NCI-H2107 (cell line): ENCODE results near the gene ME3.

Experiments used
- DNase-seq: peaks from one replicate; lab custom pipeline; 2025; lab: John Stamatoyannopoulos, UW

ME3 gene

GRCh38 chr11:86487671-86488070 is 184.7 kb downstream of the ME3 start:
- no peak for DNase-seq

DNA sequence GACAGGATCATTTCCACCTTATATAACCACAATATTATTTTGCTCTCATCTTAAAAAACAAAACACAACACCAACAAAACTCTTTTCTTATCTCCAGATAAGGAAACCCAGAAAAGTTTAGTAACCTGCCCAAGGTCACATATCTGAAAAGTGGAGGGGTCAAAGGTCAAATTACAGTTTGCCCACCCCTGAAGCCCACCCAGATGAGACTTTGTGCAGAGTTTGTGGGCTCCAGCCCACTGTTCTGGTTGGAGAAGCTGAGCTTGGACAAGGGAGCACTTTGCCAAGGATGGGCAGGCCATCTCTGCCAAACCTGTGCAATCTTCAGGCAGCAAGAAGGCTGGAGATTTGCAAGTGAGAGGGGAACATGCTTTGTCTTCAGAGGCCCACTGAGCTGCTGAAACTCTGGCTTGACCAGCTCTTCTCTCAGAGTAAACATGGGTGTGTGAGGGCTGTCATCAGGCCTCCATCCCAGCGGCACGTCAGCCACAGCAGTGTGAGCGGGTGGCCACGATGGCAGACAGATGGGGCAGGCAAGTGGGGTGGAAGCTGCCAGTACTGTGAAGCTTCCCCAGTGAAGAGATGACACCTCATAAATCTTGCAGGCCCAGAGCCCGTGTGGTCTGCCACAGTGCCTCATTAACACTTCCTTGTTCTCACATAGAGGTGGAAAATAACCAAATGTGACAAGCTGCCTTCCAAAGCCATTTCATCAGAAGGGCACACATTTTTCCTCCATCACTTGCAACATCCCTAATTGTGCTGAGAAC is 186.0 kb downstream of the ME3 start:
- no peak for DNase-seq

DNA sequence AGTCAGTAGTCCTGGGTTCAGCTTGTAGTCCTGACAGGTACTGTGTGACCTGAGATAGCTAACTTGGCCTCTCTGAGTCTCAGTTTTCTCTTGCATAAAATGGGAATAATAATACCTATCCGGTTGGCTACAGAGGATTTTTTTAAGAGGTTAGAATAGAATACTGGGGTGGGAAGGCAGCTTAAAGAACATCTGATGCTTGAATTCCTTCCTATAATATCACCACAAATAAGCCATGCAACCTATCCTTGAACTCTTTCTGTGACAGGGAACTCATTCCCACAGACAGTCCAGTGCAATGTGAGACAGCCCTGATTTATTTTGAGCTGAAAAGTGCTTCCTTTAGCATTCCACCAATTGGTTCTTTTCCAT is 187.6 kb downstream of the ME3 start:
- no peak for DNase-seq

GRCh38 chr11:86483940-86484794 is 188.2 kb downstream of the ME3 start:
- DNase-seq = no peak

DNA sequence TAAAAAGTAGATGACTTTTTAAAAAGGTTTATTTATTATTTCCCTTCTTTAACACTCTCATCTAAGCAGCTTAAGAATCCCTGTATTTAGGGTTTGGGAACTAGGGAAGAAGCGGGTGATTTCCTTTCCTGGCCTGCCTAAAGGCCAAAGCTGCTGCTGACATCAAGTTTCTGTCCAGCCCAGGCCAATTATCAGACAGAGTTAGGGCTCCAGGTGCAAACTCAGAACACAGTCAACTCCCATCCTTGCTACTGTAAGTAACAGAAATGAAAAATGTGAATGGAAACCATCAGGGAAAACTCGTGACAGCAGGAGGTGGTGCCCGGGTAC is 188.8 kb downstream of the ME3 start:
- no peak for DNase-seq

- DNase-seq = no peak
Measured at GRCh38 chr11:86482692-86483091, 189.7 kb downstream of the ME3 start.

DNA sequence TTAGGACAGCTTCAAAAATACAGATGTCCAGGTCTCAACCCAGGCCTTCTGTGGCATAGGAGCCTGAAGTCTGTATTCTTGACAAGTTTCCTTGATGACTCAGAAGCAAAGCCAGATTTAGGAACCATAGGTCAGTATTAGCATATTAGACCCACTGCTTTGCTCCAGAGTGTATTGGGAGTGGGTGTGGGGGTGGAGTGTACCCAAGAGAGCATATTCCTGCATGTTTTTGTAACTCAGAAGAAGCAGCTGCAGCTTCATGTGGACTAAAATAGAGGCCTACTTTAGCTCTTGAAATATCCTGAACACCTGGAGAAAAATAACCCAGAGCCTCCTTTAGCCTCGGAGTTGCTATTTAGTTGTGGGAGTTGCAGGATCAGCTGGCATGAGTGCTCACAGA is 191.0 kb downstream of the ME3 start:
- no peak for DNase-seq

GRCh38 chr11:86478348-86478747 is 194.1 kb downstream of the ME3 start:
- DNase-seq = no peak

GRCh38 chr11:86477495-86478155 is 194.8 kb downstream of the ME3 start:
- no peak for DNase-seq

- no peak for DNase-seq
Measured at GRCh38 chr11:86476109-86476861, 196.1 kb downstream of the ME3 start.

GRCh38 chr11:86475027-86475426 is 197.4 kb downstream of the ME3 start:
- DNase-seq = no peak

DNA sequence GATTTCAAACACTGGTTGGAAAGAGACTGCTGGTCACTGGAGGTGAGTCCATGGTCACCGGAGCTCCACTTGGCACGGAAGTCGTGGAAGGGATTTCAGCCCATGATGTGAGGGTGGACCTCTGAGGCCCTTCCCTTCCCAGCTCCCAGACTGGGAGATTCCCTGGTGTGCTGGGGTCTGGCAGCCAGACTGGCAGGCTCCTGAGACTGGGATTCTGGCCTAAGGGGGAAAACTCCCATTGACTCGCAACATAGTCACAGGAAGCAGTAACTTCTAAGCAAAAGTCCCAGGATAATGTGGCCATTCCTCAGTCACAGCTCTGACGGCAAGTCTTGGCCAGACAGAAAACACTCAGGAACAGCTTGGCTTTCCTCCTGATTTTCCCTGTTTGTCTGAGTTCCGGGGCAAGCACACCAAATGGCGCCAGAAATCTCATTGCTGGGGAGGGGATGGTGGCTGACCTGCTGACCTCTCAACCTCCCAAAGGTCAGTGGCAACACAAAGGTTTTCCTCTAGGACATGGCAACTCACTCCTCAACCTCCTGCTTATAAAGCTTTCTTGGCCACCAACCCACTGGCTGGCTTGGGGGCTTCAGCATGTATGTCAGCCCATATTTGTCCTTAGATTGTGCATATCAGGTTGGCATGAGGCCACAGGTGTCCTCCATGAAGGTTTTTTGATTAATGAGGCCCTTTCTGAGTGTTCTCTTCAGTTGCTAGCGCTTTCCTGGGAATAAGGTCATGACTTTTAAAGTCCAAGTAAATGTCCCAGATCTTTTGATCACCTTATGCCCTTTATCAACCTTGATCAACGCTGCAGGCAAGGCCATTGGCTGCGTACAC is 198.2 kb downstream of the ME3 start:
- DNase-seq = no peak

DNA sequence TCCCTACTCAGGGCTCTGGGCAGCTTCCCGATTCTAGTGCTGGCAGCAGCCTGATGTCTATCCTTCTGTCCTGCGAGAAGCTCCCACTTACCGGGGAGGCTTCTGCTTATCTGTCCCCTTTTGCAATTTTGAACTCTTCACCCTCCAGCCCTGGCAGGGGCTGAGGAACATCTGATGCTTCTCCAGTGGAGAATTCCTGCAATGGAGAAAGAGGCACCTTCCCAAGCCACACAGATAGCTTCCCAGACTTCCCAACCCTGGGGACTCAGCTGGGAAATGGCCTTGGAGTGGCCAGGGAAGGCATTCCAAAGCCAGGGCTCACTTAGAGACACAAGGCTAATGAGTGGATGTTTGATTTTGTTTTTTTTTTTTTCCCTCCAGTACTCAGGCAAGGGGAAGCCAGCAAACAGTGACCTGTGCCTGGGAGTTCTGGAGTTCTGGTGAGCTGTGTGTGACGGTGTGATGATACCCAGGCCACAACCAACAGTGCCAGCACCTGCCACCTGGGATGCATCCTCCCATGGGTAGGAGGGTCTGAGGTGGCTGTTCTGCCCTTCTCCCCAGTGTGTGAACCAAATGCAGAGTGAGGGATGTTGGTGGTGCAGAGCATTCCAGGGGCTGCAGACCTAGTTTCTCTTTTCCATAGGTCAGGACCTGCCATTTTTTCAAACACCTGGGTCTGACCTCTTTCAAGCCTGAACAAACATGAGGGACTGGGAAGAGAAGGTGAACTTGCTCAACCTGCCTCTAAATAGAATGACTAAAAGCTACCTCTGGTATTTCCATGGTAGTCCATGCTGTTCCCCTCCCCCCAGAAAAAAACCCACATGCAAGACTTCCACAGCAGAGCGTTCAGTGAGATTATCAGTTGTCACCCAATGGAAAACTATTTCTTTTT is 202.7 kb downstream of the ME3 start:
- no peak for DNase-seq

- DNase-seq = no peak
Measured at GRCh38 chr11:86468169-86468568, 204.2 kb downstream of the ME3 start.

DNA sequence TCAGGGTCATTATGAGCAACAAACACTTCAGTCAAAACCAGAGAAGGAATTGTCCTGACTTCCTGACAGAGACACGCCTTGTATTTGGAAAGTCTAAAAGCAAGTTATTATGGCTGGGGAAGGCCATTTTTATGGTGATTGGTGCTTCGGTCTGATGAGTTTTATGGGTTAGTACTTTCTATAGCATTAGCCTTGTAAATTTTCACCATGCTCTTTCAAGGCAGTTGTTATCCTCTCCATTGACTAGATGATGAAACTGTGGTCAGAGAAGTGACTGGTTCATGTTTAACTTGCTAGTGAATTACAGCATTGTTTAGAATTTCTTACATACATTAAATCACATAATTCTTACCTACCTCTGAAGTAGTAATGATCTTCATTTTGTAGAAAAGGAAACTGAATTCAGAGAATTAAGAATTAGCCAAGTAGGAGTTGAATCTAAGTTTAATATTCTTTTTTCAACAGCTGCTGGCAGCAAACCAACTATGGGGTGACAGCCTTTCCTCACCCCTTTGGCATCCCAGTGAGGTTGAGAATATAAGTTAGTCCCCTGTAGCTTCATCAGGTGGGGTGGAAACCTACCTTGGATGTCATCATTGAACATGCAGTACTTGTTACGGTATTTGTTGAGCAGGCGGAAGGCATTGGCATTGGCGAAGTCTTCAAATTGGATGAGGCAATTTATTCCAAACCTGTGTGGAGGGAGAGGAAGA is 207.8 kb downstream of the ME3 start:
- DNase-seq = no peak

- no peak for DNase-seq
Measured at GRCh38 chr11:86463955-86464354, 208.5 kb downstream of the ME3 start.

GRCh38 chr11:86463120-86463519 is 209.3 kb downstream of the ME3 start:
- DNase-seq = no peak

- no peak for DNase-seq
Measured at GRCh38 chr11:86461892-86462291, 210.5 kb downstream of the ME3 start.
